Common myeloid progenitor, CD34-positive (primary cell): Measurements from ENCODE around the gene PCED1B.

Source experiments
- CTCF ChIA-PET: fragments of 350-600 bp; sonication (Branson Sonifier 250); formaldehyde crosslinking; loops from one replicate; lab custom pipeline; 2021; ENCODE audit warnings: antibody characterized with exemption; lab: Charles Lee
- POLR2A ChIA-PET: fragments of 350-600 bp; sonication (Branson Sonifier 250); formaldehyde crosslinking; loops from one replicate; lab custom pipeline; 2021; ENCODE audit warnings: antibody characterized with exemption; lab: Charles Lee
- DNase-seq, 3 donors: peaks; one replicate each; pipeline versions ENCODE4 v3.0.0 to v3.0.0-alpha.2; 2013
- H3K27ac ChIP-seq, 2 experiments: 1 replicate in 1 of 2; 2 replicates in 1 of 2; pipeline ENCODE4 v1.7.0; 2013; ENCODE audit warnings: inconsistent platforms in 2 of 2, low read length in 2 of 2, mild to moderate bottlenecking in 2 of 2, low read depth in 1 of 2, moderate library complexity in 1 of 2; ENCODE audit not compliant: severe bottlenecking in 2 of 2, insufficient read depth in 1 of 2, poor library complexity in 1 of 2
- H3K27me3 ChIP-seq, 5 experiments: replicated peaks in 2 of 5; 1 replicate in 3 of 5; 2 replicates in 2 of 5; pipeline versions ENCODE4 v1.6.1 to v1.7.0; 2013; ENCODE audit warnings: low read length in 4 of 5, mild to moderate bottlenecking in 2 of 5, moderate library complexity in 2 of 5, inconsistent platforms in 1 of 5; ENCODE audit not compliant: insufficient read depth in 5 of 5, control insufficient read depth in 4 of 5
- H3K36me3 ChIP-seq, 4 experiments: 1 replicate in 2 of 4; 2 replicates in 2 of 4; pipeline versions ENCODE4 v1.6.1 to v1.7.0; 2013; ENCODE audit warnings: low read length in 3 of 4, control low read depth in 1 of 4, mild to moderate bottlenecking in 1 of 4; ENCODE audit not compliant: control insufficient read depth in 4 of 4, insufficient read depth in 4 of 4
- H3K4me1 ChIP-seq, 4 experiments: 1 replicate in 3 of 4; 2 replicates in 1 of 4; pipeline versions ENCODE4 v1.6.1 to v1.7.1; 2013; ENCODE audit warnings: low read length in 3 of 4, mild to moderate bottlenecking in 3 of 4, control low read depth in 1 of 4, inconsistent platforms in 1 of 4, moderate library complexity in 1 of 4; ENCODE audit not compliant: control insufficient read depth in 4 of 4, insufficient read depth in 4 of 4; ENCODE audit errors: control extremely low read depth in 1 of 4
- H3K4me3 ChIP-seq, 7 experiments: 1 replicate in 4 of 7; 2 replicates in 3 of 7; pipeline versions ENCODE4 v1.5.1 to v1.7.0; 2013; ENCODE audit warnings: mild to moderate bottlenecking in 7 of 7, low read length in 6 of 7, moderate library complexity in 6 of 7, inconsistent platforms in 2 of 7, low read depth in 2 of 7, control low read depth in 1 of 7; ENCODE audit not compliant: insufficient read depth in 4 of 7, control insufficient read depth in 1 of 7; ENCODE audit errors: extremely low read depth in 1 of 7
- H3K9me3 ChIP-seq, 5 experiments: 1 replicate in 4 of 5; 2 replicates in 1 of 5; pipeline versions ENCODE4 v1.6.1 to v1.7.1; 2013; ENCODE audit warnings: low read length in 4 of 5, mild to moderate bottlenecking in 2 of 5, inconsistent platforms in 1 of 5, low read depth in 1 of 5, moderate library complexity in 1 of 5; ENCODE audit not compliant: control insufficient read depth in 4 of 5, insufficient read depth in 2 of 5; ENCODE audit errors: control extremely low read depth in 1 of 5
- WGBS: methylation state at CpG from one replicate; pipeline ENCODE4 v1.1.5; 2013; ENCODE audit not compliant: insufficient coverage; 5-methylcytosine and 5-hydroxymethylcytosine counted together

Gene PCED1B

DNA sequence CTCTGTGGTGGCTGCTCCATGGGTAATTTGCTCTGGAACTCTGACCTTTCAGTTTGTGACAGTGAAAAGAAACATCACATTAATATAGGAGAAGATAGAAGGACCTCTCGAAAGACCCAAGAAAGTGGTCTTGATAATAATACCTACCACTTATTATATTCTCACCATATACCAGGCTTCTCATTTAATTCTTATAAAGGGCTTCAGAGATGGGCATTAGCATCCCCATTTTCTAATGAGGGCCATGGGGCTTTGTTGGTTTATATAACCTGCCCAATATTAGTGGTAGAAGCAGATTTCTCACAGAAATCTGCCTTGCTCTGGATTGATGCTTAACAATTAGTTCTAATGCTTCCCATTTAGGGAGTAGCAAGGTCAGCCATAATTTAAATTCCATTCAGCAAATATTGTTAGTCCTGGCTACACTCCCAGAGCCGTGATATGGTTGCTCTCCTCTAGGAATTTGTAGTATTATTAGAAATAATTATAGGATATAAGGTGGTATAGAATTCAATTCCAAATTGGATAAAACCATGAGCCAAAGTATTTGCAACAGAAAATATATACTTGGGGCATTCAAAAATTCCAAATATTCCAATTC lies 7.8 kb downstream of the PCED1B start:
- Histone ChIP-seq H3K9me3 (peaks cover 0 to 3% (median 0%) of the 10 kb centered on the region in 5 experiments), H3K27ac (no peak overlapping the region), H3K27me3 (no peaks in the 10 kb centered on the region), H3K4me3 (no peak overlapping the region), H3K4me1 (peaks cover 5 to 30% (median 12%) of the 10 kb centered on the region in 4 experiments), H3K36me3 (no peaks in the 10 kb centered on the region)
- POLR2A ChIA-PET = no interaction called here
- DNase-seq = no peak
- CTCF ChIA-PET = no interaction called here
- no CpG with 5 or more reads among the region's 2 CpGs for WGBS

DNA sequence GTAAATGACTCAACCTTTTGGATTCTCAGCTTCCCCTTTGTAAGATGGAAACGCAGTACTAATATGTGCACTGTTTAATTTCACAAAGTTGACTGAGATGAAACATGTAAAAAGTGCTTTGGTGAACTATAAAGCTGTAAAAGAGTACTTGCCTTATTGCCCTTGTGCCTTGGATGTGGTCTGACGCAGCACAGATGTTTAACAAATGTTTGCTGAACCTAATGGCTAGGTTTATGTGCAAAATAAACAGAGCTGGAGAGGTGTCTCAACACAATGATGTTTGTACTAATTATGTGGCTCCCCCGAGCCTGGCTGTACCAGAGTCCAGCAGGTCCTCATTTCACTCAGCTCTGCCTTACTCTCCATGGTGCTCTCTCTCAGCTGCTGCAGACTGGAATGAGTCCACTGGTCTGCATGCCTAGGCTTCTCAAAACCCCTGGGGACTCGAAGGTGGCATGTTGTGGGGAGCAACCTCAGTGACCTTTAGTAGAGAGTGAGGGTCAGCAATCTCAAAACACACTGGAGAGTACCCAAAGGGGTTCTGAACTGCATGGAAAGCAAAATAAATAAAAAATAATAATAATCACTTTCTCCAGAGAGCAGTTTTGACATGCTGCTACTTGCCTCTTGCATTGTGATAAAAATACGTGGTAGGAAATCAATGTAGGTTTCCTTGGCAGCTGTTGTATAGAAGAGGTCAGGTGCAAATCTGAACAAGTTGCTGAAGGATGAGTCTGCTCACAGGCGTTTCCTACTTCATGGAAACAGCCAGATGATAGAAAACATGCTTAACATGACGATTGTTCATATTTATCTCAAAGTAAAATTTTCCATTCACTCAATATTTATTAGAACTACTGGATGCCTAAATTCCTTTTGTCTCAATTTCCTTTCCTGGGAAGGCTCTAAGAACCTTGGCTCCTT lies 8.9 kb downstream of the PCED1B start:
- no peaks in the 10 kb centered on the region for H3K27me3 ChIP-seq
- WGBS = 97% methylated on average over 6 of the region's 7 CpGs
- ChIA-PET POLR2A (no interaction called here), CTCF (no interaction called here)
- no peaks in the 10 kb centered on the region for H3K36me3 ChIP-seq
- peaks cover 5 to 26% (median 12%) of the 10 kb centered on the region in 4 experiments for H3K4me1 ChIP-seq
- H3K4me3 ChIP-seq = no peak overlapping the region
- peaks cover 0 to 3% (median 0%) of the 10 kb centered on the region in 5 experiments for H3K9me3 ChIP-seq
- no peak overlapping the region for H3K27ac ChIP-seq
- DNase-seq = no peak

DNA sequence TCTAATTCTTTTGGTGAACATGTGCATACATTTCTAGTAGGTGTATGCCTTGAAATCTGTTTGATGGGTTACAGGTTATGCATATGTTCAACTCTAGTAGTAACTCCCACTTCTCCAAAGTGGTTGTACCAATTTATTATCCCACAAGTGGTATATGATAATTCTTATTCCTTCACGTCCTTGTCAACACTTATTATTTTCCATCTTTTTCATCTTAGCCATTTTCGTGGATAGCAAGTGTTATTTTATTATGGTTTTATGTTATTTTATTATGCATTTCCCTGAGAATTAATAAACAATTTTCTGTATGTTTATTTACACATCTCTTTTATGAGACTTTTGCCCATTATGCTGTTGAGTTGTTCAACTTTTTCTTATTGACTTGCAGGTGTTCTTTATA lies 11.6 kb downstream of the PCED1B start:
- no CpG with 5 or more reads among the region's 2 CpGs for WGBS
- Histone ChIP-seq H3K9me3 (peaks cover 0 to 3% (median 0%) of the 10 kb centered on the region in 5 experiments), H3K36me3 (no peaks in the 10 kb centered on the region), H3K4me3 (no peak overlapping the region), H3K27me3 (no peaks in the 10 kb centered on the region), H3K27ac (no peak overlapping the region), H3K4me1 (peaks cover 1 to 5% (median 2%) of the 10 kb centered on the region in 4 experiments)
- ChIA-PET CTCF (no interaction called here), POLR2A (no interaction called here)
- no peak for DNase-seq

GRCh38 chr12:47094804-47095203 lies 15.4 kb downstream of the PCED1B start:
- H3K36me3 ChIP-seq = no peaks in the 10 kb centered on the region
- CTCF ChIA-PET = interaction anchor here (1.0 to 1.1 kb wide), 3 partner anchors 11 to 302 kb away, joined by 3 to 4 read pairs (median 3); no protein-coding TSS in a partner anchor
- no peak for DNase-seq
- no peak overlapping the region for H3K4me3 ChIP-seq
- H3K9me3 ChIP-seq = peaks cover 0 to 3% (median 0%) of the 10 kb centered on the region in 5 experiments
- no peaks in the 10 kb centered on the region for H3K4me1 ChIP-seq
- 100% methylated on average over 2 of the region's 4 CpGs for WGBS
- no peak overlapping the region for H3K27ac ChIP-seq
- H3K27me3 ChIP-seq = no peaks in the 10 kb centered on the region
- POLR2A ChIA-PET = interaction anchor here (0.7 kb wide), 1 partner anchor 54 kb away, joined by 4 read pairs; no protein-coding TSS in a partner anchor

DNA sequence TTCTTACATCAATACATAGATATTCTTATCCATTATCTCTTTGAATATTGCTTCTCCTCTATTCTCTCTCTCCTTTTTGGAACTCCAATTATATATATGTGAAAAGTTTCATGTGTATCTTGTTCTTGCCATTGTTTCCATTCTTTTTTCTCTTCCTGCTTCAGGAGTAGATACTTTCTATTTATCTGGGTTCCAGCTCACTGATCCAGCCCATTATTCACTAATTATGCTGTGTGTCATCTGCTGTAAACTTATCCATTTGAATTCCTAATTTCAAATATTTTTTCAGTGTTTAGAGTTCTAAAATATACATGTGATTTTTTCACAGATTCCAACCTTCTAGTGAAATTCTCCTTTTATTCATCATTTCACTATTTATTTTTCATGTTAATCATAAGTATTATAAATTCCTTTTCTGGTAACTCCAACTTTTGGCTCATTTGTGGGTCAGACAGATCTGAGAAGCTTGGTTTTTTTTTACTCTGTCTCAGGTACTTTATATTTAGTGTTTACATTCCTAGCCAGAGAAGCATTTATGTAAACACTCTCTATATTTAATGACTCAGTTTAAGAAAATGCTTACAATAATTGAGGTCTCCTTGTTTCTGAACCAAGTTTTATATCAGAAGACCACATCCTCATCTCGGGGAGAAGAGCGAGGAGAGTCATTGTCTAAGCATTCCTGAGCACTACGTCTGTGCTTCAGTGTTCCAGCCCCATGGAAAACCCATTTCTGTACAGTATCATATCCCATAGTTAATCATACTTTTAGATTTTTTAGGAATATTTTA lies 16.2 kb downstream of the PCED1B start:
- H3K36me3 ChIP-seq = no peaks in the 10 kb centered on the region
- H3K4me3 ChIP-seq = no peak overlapping the region
- no peaks in the 10 kb centered on the region for H3K27me3 ChIP-seq
- DNase-seq = no peak
- peaks cover 0 to 3% (median 0%) of the 10 kb centered on the region in 5 experiments for H3K9me3 ChIP-seq
- no peak overlapping the region for H3K27ac ChIP-seq
- CTCF ChIA-PET = interaction anchor here (0.6 to 1.4 kb wide), 5 partner anchors 13 to 302 kb away, joined by 3 to 4 read pairs (median 3); no protein-coding TSS in a partner anchor
- POLR2A ChIA-PET = interaction anchor here (0.5 to 0.7 kb wide), 2 partner anchors 55 to 261 kb away, joined by 4 read pairs; no protein-coding TSS in a partner anchor
- WGBS = no CpG with 5 or more reads among the region's 3 CpGs
- H3K4me1 ChIP-seq = no peaks in the 10 kb centered on the region

- H3K9me3 ChIP-seq = no peaks in the 10 kb centered on the region
- no peaks in the 10 kb centered on the region for H3K36me3 ChIP-seq
- H3K27me3 ChIP-seq = no peaks in the 10 kb centered on the region
- WGBS = 98% methylated on average over 7 of the region's 7 CpGs
- H3K27ac ChIP-seq = no peak overlapping the region
- CTCF ChIA-PET = interaction anchor here (1.3 to 1.4 kb wide), 2 partner anchors 11 to 27 kb away, joined by 3 to 4 read pairs; no protein-coding TSS in a partner anchor
- no peak for DNase-seq
- no peak overlapping the region for H3K4me3 ChIP-seq
- POLR2A ChIA-PET = no interaction called here
- no peaks in the 10 kb centered on the region for H3K4me1 ChIP-seq
Measured at GRCh38 chr12:47097276-47097896, 18.0 kb downstream of the PCED1B start.
